Uterus (tissue), 2 donors: ENCODE results near the gene SKAP1.

ENCODE experiments used
- POLR2A ChIP-seq, 2 donors: fragments of 450-650 bp; IDR thresholded peaks; one replicate each; pipeline ENCODE4 v1.6.1; 2016; ENCODE audit warnings: antibody characterized with exemption in 2 of 2, mild to moderate bottlenecking in 1 of 2, moderate library complexity in 1 of 2
- TF ChIP-seq, protein P1 (sequence below), 4 experiments: fragments of 200-600 bp in 2 of 4; fragments of 450-650 bp in 2 of 4; sonication (generic) in 2 of 4; IDR thresholded peaks; one replicate each; pipeline ENCODE4 v1.5.1; 2016 to 2019; ENCODE audit warnings: antibody characterized with exemption in 4 of 4, mild to moderate bottlenecking in 2 of 4, moderate library complexity in 1 of 4

DNA sequence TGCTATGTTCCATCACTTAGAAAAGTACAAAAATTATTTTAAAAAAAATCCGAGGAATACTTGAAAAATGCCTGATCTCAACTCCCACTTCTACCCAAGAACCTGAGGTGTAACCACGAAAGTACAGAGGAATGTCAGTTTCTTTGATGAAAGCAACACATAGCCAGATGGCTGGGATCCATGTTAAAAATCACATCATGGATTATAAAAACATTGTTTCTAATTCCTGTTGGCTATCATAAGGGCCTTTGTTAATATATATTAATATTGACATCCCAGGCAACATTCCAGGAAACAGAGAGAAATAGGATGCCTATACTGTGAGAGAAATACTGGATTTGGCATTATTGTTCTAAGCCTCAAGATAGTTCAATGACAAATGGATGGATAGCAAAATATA lies 115.3 kb downstream of the SKAP1 start:
- TF ChIP-seq, protein P1, sequence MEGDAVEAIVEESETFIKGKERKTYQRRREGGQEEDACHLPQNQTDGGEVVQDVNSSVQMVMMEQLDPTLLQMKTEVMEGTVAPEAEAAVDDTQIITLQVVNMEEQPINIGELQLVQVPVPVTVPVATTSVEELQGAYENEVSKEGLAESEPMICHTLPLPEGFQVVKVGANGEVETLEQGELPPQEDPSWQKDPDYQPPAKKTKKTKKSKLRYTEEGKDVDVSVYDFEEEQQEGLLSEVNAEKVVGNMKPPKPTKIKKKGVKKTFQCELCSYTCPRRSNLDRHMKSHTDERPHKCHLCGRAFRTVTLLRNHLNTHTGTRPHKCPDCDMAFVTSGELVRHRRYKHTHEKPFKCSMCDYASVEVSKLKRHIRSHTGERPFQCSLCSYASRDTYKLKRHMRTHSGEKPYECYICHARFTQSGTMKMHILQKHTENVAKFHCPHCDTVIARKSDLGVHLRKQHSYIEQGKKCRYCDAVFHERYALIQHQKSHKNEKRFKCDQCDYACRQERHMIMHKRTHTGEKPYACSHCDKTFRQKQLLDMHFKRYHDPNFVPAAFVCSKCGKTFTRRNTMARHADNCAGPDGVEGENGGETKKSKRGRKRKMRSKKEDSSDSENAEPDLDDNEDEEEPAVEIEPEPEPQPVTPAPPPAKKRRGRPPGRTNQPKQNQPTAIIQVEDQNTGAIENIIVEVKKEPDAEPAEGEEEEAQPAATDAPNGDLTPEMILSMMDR (IDR thresholded peaks at IDR 0.05): no peak
- TF ChIP-seq POLR2A (IDR thresholded peaks at IDR 0.05): no peak
